H1 (cell line): ENCODE results near the gene LEFTY1. TPM values are rescaled to one million over a fixed set of nuclear protein-coding genes. Genes with fewer than 3 reads are reported as not detected.

ENCODE experiments used
- BACH1 ChIP-seq: IDR thresholded peaks from 2 replicates; pipeline ENCODE4 v1.6.1; 2012; ENCODE audit warnings: low read length, improper control_type of control experiment
- BCL11A ChIP-seq, 2 experiments: IDR thresholded peaks; one replicate each; pipeline ENCODE4 v1.6.1; 2011; ENCODE audit warnings: low read depth in 2 of 2, low read length in 2 of 2, mild to moderate bottlenecking in 2 of 2
- CEBPB ChIP-seq: IDR thresholded peaks from 2 replicates; pipeline ENCODE4 v1.6.1; 2012; ENCODE audit warnings: low read depth, low read length
- CHD1 ChIP-seq: IDR thresholded peaks from 2 replicates; pipeline ENCODE4 v1.6.1; 2012; ENCODE audit warnings: low read depth, low read length, improper control_type of control experiment
- CHD2 ChIP-seq: IDR thresholded peaks from 2 replicates; pipeline ENCODE4 v1.6.1; 2012; ENCODE audit warnings: low read length, improper control_type of control experiment
- EZH2 ChIP-seq: fragments of 200-600 bp; sonication (generic); IDR thresholded peaks from 2 replicates; pipeline ENCODE4 v1.7.1; 2012; ENCODE audit warnings: low read depth, mild to moderate bottlenecking, moderate library complexity, low read length, inconsistent platforms; ENCODE audit not compliant: severe bottlenecking
- FOSL1 ChIP-seq: IDR thresholded peaks from 2 replicates; pipeline ENCODE4 v1.6.1; 2011; ENCODE audit warnings: mild to moderate bottlenecking, low read depth, low read length, moderate library complexity; ENCODE audit not compliant: insufficient read depth
- GABPA ChIP-seq: IDR thresholded peaks from 2 replicates; pipeline ENCODE4 v1.6.1; 2011; ENCODE audit warnings: mild to moderate bottlenecking, low read length, moderate library complexity, borderline replicate concordance; ENCODE audit not compliant: insufficient read depth
- HDAC6 ChIP-seq: IDR thresholded peaks from one replicate; pipeline ENCODE4 v1.7.1; 2012; ENCODE audit warnings: low read depth, mild to moderate bottlenecking, inconsistent platforms, low read length, moderate library complexity
- JUN ChIP-seq: IDR thresholded peaks from 2 replicates; pipeline ENCODE4 v1.6.1; 2011; ENCODE audit warnings: low read depth, mild to moderate bottlenecking, improper control_type of control experiment, low read length
- KDM4A ChIP-seq: IDR thresholded peaks from one replicate; pipeline ENCODE4 v1.7.1; 2012; ENCODE audit warnings: low read depth, mild to moderate bottlenecking, moderate library complexity, low read length, inconsistent platforms; ENCODE audit not compliant: severe bottlenecking
- NANOG ChIP-seq: IDR thresholded peaks from 2 replicates; pipeline ENCODE4 v1.6.1; 2011; ENCODE audit warnings: low read length, low read depth, mild to moderate bottlenecking, inconsistent platforms; ENCODE audit not compliant: insufficient read depth, poor library complexity, severe bottlenecking
- NRF1 ChIP-seq: IDR thresholded peaks from 2 replicates; pipeline ENCODE4 v1.6.1; 2011; ENCODE audit warnings: mild to moderate bottlenecking, low read depth, low read length, improper control_type of control experiment
- PHF8 ChIP-seq: fragments of 200-600 bp; sonication (generic); conservative IDR thresholded peaks from 2 replicates; pipeline ENCODE4 v1.7.1; 2012; ENCODE audit warnings: low read depth, mild to moderate bottlenecking, inconsistent platforms, low read length, moderate library complexity
- POLR2A ChIP-seq, 2 experiments: IDR thresholded peaks; 1 replicate in 1 of 2; 2 replicates in 1 of 2; pipeline ENCODE4 v1.6.1; 2011; ENCODE audit warnings: low read depth in 2 of 2, low read length in 2 of 2, mild to moderate bottlenecking in 2 of 2; ENCODE audit errors: control extremely low read depth in 1 of 2
- RAD21 ChIP-seq, 2 experiments: IDR thresholded peaks in 1 of 2; conservative IDR thresholded peaks in 1 of 2; 2 replicates each; pipeline ENCODE4 v1.6.1; 2011; ENCODE audit warnings: low read depth in 2 of 2, low read length in 2 of 2, improper control_type of control experiment in 1 of 2, inconsistent platforms in 1 of 2, mild to moderate bottlenecking in 1 of 2, moderate library complexity in 1 of 2
- RBBP5 ChIP-seq: IDR thresholded peaks from 2 replicates; pipeline ENCODE4 v1.7.1; 2012; ENCODE audit warnings: low read depth, mild to moderate bottlenecking, inconsistent platforms, low read length, moderate library complexity, borderline replicate concordance
- SIX5 ChIP-seq: IDR thresholded peaks from 2 replicates; pipeline ENCODE4 v1.6.1; 2011; ENCODE audit warnings: mild to moderate bottlenecking, low read depth, low read length
- SP2 ChIP-seq: IDR thresholded peaks from 2 replicates; pipeline ENCODE4 v1.6.1; 2012; ENCODE audit warnings: mild to moderate bottlenecking, low read length, inconsistent platforms
- SRF ChIP-seq: IDR thresholded peaks from 2 replicates; pipeline ENCODE4 v1.6.1; 2011; ENCODE audit warnings: mild to moderate bottlenecking, low read depth, low read length, moderate library complexity
- TCF12 ChIP-seq: IDR thresholded peaks from 2 replicates; pipeline ENCODE4 v1.6.1; 2011; ENCODE audit warnings: low read depth, mild to moderate bottlenecking, low read length
- polyA plus RNA-seq, 7 experiments: library from polyadenylated mRNA; depleted of rRNA in 3 of 7; stranded (reverse) in 5 of 7; unstranded in 2 of 7; fragments of >200 nt in 5 of 7; fragments of 200-250 nt in 2 of 7; gene quantifications; 1 replicate in 5 of 7; 2 replicates in 1 of 7; 4 replicates in 1 of 7; pipeline versions ENCODE4 v1.2.1 to v1.2.3, GENCODE V29; 2011 to 2013; ENCODE audit warnings: missing spikeins in 2 of 7, mixed read lengths in 2 of 7
- total RNA-seq: library from RNA; stranded (reverse); fragmentation: NEBNext Ultra II Directional; extraction: Animal tissue kit (Norgen Biotek cat#: 25700); gene quantifications from 2 replicates; pipeline ENCODE4 v1.2.1, GENCODE V29; 2021
- TF ChIP-seq, protein P1 (sequence below), 3 experiments: IDR thresholded peaks; 1 replicate in 2 of 3; 2 replicates in 1 of 3; pipeline versions ENCODE4 v1.5.1 to v1.6.1; 2011; ENCODE audit warnings: low read length in 3 of 3, mild to moderate bottlenecking in 3 of 3, inconsistent platforms in 2 of 3, low read depth in 1 of 3, moderate library complexity in 1 of 3; ENCODE audit not compliant: insufficient read depth in 1 of 3; ENCODE audit errors: control extremely low read depth in 1 of 3

LEFTY1 gene
- total and polyA plus RNA-seq, 2 of the 8 experiments (the other 6 are each of a cell fraction or from before 2014, with no cell fraction given) = 4.5 to 11.7 TPM

DNA sequence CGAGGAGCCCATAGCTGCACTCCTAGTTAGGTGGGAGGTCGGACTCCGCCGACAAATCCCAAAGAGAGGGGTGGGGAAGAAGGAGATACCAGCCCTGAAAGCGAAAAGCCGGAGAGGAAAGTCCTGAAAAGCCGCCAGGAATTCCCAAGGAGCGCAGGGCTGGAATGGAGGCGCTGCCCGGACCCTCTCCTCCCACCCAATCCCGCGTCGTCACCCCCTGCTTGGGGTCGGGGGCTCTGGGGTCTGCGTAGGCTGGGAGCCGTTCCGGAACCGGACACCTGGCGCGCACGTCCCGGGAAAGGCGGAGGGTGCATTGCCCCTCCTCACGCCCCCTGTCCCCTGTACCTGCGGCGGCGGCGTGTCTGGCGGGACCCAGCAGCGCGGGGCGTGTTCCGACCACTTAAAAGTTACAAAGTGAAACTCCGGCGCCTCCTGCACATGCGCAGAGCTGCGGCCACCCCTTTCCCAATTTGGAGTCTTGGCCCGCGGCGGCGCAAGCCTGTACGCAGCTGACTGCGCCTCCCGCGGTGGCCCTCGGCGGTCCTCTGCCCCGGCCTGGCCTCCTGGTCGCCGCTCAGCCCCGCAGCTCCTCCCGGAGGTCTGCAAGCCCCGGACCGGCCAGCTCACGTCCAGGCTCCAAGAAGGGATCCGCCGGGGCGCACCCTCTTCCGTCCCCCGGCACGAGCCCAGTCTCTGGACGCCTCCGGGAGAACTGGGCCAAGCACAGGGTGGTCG lies 6.8 kb downstream of the LEFTY1 start, which contains the start of gene TMEM63A (continued):
- TF ChIP-seq BACH1 = no peak
- TF ChIP-seq SP2 = no peak
- no peak for TF ChIP-seq GABPA
- no peak for TF ChIP-seq JUN
- TF ChIP-seq, protein P1, sequence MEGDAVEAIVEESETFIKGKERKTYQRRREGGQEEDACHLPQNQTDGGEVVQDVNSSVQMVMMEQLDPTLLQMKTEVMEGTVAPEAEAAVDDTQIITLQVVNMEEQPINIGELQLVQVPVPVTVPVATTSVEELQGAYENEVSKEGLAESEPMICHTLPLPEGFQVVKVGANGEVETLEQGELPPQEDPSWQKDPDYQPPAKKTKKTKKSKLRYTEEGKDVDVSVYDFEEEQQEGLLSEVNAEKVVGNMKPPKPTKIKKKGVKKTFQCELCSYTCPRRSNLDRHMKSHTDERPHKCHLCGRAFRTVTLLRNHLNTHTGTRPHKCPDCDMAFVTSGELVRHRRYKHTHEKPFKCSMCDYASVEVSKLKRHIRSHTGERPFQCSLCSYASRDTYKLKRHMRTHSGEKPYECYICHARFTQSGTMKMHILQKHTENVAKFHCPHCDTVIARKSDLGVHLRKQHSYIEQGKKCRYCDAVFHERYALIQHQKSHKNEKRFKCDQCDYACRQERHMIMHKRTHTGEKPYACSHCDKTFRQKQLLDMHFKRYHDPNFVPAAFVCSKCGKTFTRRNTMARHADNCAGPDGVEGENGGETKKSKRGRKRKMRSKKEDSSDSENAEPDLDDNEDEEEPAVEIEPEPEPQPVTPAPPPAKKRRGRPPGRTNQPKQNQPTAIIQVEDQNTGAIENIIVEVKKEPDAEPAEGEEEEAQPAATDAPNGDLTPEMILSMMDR (IDR thresholded peaks at IDR 0.05; ENCODE audit: control extremely low read depth in 1 of 3, insufficient read depth in 1 of 3, low read depth in 1 of 3, low read length in 3 of 3) = peak in 2 of 3 experiments; percentile 1 to 16; a peak in 1 of 4 replicates
- TF ChIP-seq PHF8 = peak; percentile 13; the same call in 1 of the 2 replicates
- peak; percentile 34 for TF ChIP-seq KDM4A
- peak in 1 of 2 experiments; percentile 71; a peak in 2 of 3 replicates for TF ChIP-seq POLR2A (IDR thresholded peaks at IDR 0.05; ENCODE audit: control extremely low read depth in 1 of 2, low read depth in 2 of 2, low read length in 2 of 2)
- TF ChIP-seq EZH2 = no peak
- no peak; a peak in 1 of 4 replicates for TF ChIP-seq RAD21 (IDR thresholded peaks at IDR 0.05 in 1 of 2, conservative IDR thresholded peaks at IDR 0.05 in 1 of 2; ENCODE audit: low read depth in 2 of 2, low read length in 2 of 2)
- no peak for TF ChIP-seq CHD2
- no peak for TF ChIP-seq CHD1
- no peak for TF ChIP-seq SIX5
- TF ChIP-seq HDAC6 = no peak
- TF ChIP-seq BCL11A (IDR thresholded peaks at IDR 0.05; ENCODE audit: low read depth in 2 of 2, low read length in 2 of 2) = no peak
- no peak for TF ChIP-seq SRF
- peak; percentile 88 for TF ChIP-seq NRF1
- TF ChIP-seq FOSL1 = no peak
- no peak for TF ChIP-seq NANOG
- no peak for TF ChIP-seq TCF12
- peak; percentile 92 for TF ChIP-seq RBBP5
- no peak for TF ChIP-seq CEBPB
